Ovary (tissue), 9 donors: ENCODE measurements around the gene ZMIZ2. TPM values are rescaled to one million over a fixed set of nuclear protein-coding genes. Genes with fewer than 3 reads are reported as not detected.

ENCODE experiments used
- DNase-seq, 5 donors: peaks; one replicate each; pipeline ENCODE4 v3.0.0-alpha.2; 2019 to 2020
- H3K27ac ChIP-seq, 2 donors: fragments of 200-600 bp; one replicate each; pipeline versions ENCODE4 v1.5.1 to v1.8.0; 2019 to 2022
- H3K27me3 ChIP-seq: fragments of 200-600 bp; one replicate; pipeline ENCODE4 v1.8.0; 2022
- H3K36me3 ChIP-seq: fragments of 200-600 bp; sonication (generic); one replicate; pipeline ENCODE4 v1.5.1; 2019
- H3K4me1 ChIP-seq: one replicate; pipeline ENCODE4 v1.8.1; 2013; ENCODE audit warnings: mild to moderate bottlenecking, moderate library complexity; ENCODE audit not compliant: insufficient read depth
- H3K4me3 ChIP-seq: fragments of 200-600 bp; sonication (generic); one replicate; pipeline ENCODE4 v1.5.1; 2017
- H3K9me3 ChIP-seq, 2 donors: fragments of 200-600 bp in 1 of 2; sonication (generic) in 1 of 2; one replicate each; pipeline versions ENCODE4 v1.5.1 to v1.8.1; 2013 to 2019; ENCODE audit warnings: mild to moderate bottlenecking in 1 of 2, moderate library complexity in 1 of 2
- CTCF ChIP-seq, 3 donors: fragments of 450-650 bp in 2 of 3; fragments of 200-600 bp in 1 of 3; IDR thresholded peaks; one replicate each; pipeline versions ENCODE4 v1.5.1 to v1.8.0; 2016 to 2022; ENCODE audit warnings: antibody characterized with exemption in 3 of 3, mild to moderate bottlenecking in 1 of 3
- EP300 ChIP-seq: sonication (generic); formaldehyde crosslinking; IDR thresholded peaks from one replicate; pipeline ENCODE4 v1.6.1; 2017; ENCODE audit warnings: antibody characterized with exemption
- POLR2A ChIP-seq: fragments of 450-650 bp; IDR thresholded peaks from one replicate; pipeline ENCODE4 v1.6.1; 2017; ENCODE audit warnings: antibody characterized with exemption, mild to moderate bottlenecking, moderate library complexity
- WGBS, 3 donors: extraction: QIAGEN DNeasy Blood & Tissue Kit in 1 of 3; methylation state at CpG; one replicate each; pipeline versions ENCODE4 v1.1.5 to v1.1.7; 2013 to 2017; 5-methylcytosine and 5-hydroxymethylcytosine counted together
- intact Hi-C, 4 donors: fragments of 100-400 bp; cut with DNase I; formaldehyde crosslinking; loops; one replicate each; pipeline versions ENCODE4 v1.11.0 to v1.15.1; 2022 to 2023
- polyA plus RNA-seq, 2 donors: library from polyadenylated mRNA; stranded (reverse); fragments of 200-250 nt in 1 of 2; fragments of 350-450 nt in 1 of 2; fragmentation: Illumina TruSeq in 1 of 2; extraction: RNeasy Lipid Tissue Mini Kit (QIAGEN cat#74804) in 1 of 2; gene quantifications; one replicate each; pipeline ENCODE4 v1.2.3, GENCODE V29; 2013 to 2014
- total RNA-seq, 7 donors: library from RNA; depleted of rRNA in 2 of 7; stranded (reverse); fragments of >200 nt in 2 of 7; fragmentation: NEBNext Ultra II Directional in 3 of 7; extraction: Animal tissue kit (Norgen Biotek cat#: 25700) in 3 of 7; gene quantifications; one replicate each; pipeline versions ENCODE4 v1.1.0 to v1.2.4, GENCODE V29; 2016 to 2023
- donor health status: DM: no; HTN: no; CAD: no; lungs with moderate emphysema.
- donor health status: DM: no; HTN: no; CAD: no.
- donor health status: Bipolar disorder and iron deficiency.
- donor health status: DM: yes; HTN: yes; CAD: no.
- donor health status: DM: no; HTN: no; CAD: no.
- donor health status: DM: yes; HTN: yes; CAD: no.

Gene ZMIZ2
- total and polyA plus RNA-seq, 9 donors: 12.7 to 85.5 (median 68.5) TPM

GRCh38 chr7:44805950-44806349 is 57.3 kb downstream of the ZMIZ2 start:
- H3K27ac ChIP-seq: no peak overlapping the region
- WGBS, 3 donors: 86 to 95% (median 89%) methylated on average over 5 of the region's 5 CpGs
- TF ChIP-seq CTCF (IDR thresholded peaks at IDR 0.05): no peak
- no peak for TF ChIP-seq EP300
- no peak for TF ChIP-seq POLR2A

GRCh38 chr7:44808914-44809393 is 60.3 kb downstream of the ZMIZ2 start:
- WGBS, 3 donors: 71 to 86% (median 75%) methylated on average over 4 of the region's 4 CpGs
- no peak for TF ChIP-seq CTCF (IDR thresholded peaks at IDR 0.05)
- no peak for TF ChIP-seq POLR2A
- TF ChIP-seq EP300: no peak
- Histone ChIP-seq H3K9me3 (no peaks in the 10 kb centered on the region), H3K4me1 (no peaks in the 10 kb centered on the region), H3K27ac (no peak overlapping the region), H3K27me3 (no peaks in the 10 kb centered on the region), H3K36me3 (no peaks in the 10 kb centered on the region), H3K4me3 (no peak overlapping the region)
- intact Hi-C loops: no loop called here
- DNase-seq: no peak

More at GRCh38 chr7:44805950-44806349, 57.3 kb downstream of the ZMIZ2 start:
- Histone ChIP-seq H3K9me3 (no peaks in the 10 kb centered on the region), H3K4me3 (no peak overlapping the region), H3K27me3 (no peaks in the 10 kb centered on the region), H3K4me1 (no peaks in the 10 kb centered on the region), H3K36me3 (no peaks in the 10 kb centered on the region)
- intact Hi-C loops: no loop called here
- DNase-seq: no peak

GRCh38 chr7:44811093-44811492 is 62.4 kb downstream of the ZMIZ2 start:
- Histone ChIP-seq H3K9me3 (no peaks in the 10 kb centered on the region), H3K27me3 (no peaks in the 10 kb centered on the region), H3K27ac (no peak overlapping the region), H3K36me3 (no peaks in the 10 kb centered on the region), H3K4me1 (no peaks in the 10 kb centered on the region), H3K4me3 (no peak overlapping the region)
- intact Hi-C loops: no loop called here
- TF ChIP-seq CTCF (IDR thresholded peaks at IDR 0.05) (no peak), EP300 (no peak), POLR2A (no peak)
- DNase-seq: no peak

- TF ChIP-seq POLR2A: no peak
- TF ChIP-seq CTCF (IDR thresholded peaks at IDR 0.05): no peak
- TF ChIP-seq EP300: no peak
- intact Hi-C loops: no loop called here
- Histone ChIP-seq H3K4me1 (no peaks in the 10 kb centered on the region), H3K36me3 (no peaks in the 10 kb centered on the region), H3K27ac (no peak overlapping the region), H3K4me3 (no peak overlapping the region), H3K9me3 (no peaks in the 10 kb centered on the region), H3K27me3 (no peaks in the 10 kb centered on the region)
- no peak for DNase-seq
- WGBS, 3 donors: 86 to 91% (median 88%) methylated on average over 6 of the region's 6 CpGs
Observed at GRCh38 chr7:44811571-44811970, 62.9 kb downstream of the ZMIZ2 start.

- Histone ChIP-seq H3K4me3 (no peak overlapping the region), H3K27me3 (no peaks in the 10 kb centered on the region), H3K4me1 (no peaks in the 10 kb centered on the region), H3K27ac (no peak overlapping the region), H3K36me3 (no peaks in the 10 kb centered on the region), H3K9me3 (no peaks in the 10 kb centered on the region)
- TF ChIP-seq EP300 (no peak), CTCF (IDR thresholded peaks at IDR 0.05) (no peak), POLR2A (no peak)
- 79 to 90% (median 89%) methylated on average over 2 of the region's 2 CpGs for WGBS, 3 donors
- no peak for DNase-seq
- intact Hi-C loops: no loop called here
Observed at GRCh38 chr7:44814919-44815318, 66.3 kb downstream of the ZMIZ2 start.
